Measurements from ENCODE around the gene NOS1. TPM values are rescaled to one million over a fixed set of nuclear protein-coding genes. Genes with fewer than 3 reads are reported as not detected.

NOS1 gene
- total and polyA plus RNA-seq, 11 donors: 0.01 to 0.40 (median 0.10) TPM; not detected in 1

DNA sequence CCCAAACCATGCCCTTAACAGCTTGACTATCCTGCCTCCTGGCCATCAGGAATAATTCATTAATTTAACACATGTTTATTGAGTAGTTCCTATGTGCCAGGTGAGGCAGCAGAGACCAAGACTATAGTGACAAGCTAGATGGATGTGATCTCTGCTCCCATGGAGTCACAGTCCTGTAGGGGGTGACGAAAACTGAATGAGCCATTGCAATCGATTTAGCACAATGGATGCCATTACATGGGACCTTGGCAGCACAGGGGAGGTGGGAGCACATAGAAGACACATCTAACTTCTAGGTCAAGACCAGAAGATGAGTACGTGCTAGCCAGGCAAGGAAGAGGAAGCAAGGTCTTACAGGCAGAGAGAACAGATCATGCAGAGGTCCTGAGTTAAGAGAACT is 68.7 kb downstream of the NOS1 start:
- H3K27ac ChIP-seq: no peak overlapping the region
- TF ChIP-seq POLR2A (IDR thresholded peaks at IDR 0.05) (no peak), CTCF (IDR thresholded peaks at IDR 0.05) (no peak)
- no peak for ATAC-seq
- H3K9me3 ChIP-seq: peaks cover 0 to 8% (median 0%) of the 10 kb centered on the region in 12 donors
- no peak for DNase-seq
- intact Hi-C loops (cut with DNase I): no loop called here
- 80 to 86% (median 81%) methylated on average over 3 of the region's 3 CpGs for WGBS, 4 donors
- H3K36me3 ChIP-seq: no peaks in the 10 kb centered on the region
- H3K4me3 ChIP-seq: no peak overlapping the region
- peaks cover 0 to 27% (median 4%) of the 10 kb centered on the region in 9 donors for H3K27me3 ChIP-seq
- H3K4me1 ChIP-seq: no peaks in the 10 kb centered on the region

GRCh38 chr12:117284140-117284539 is 77.3 kb downstream of the NOS1 start:
- H3K27ac ChIP-seq: no peak overlapping the region
- 71 to 81% (median 79%) methylated on average over 6 to 9 of the region's 9 CpGs for WGBS, 4 donors
- H3K27me3 ChIP-seq: peaks cover 0 to 10% (median 0%) of the 10 kb centered on the region in 9 donors
- TF ChIP-seq POLR2A (IDR thresholded peaks at IDR 0.05) (no peak), CTCF (IDR thresholded peaks at IDR 0.05) (no peak)
- DNase-seq: no peak
- no peak for ATAC-seq
- H3K4me3 ChIP-seq: no peak overlapping the region
- intact Hi-C loops (cut with DNase I): no loop called here
- no peaks in the 10 kb centered on the region for H3K4me1 ChIP-seq
- H3K36me3 ChIP-seq: no peaks in the 10 kb centered on the region
- H3K9me3 ChIP-seq: peaks cover 0 to 2% (median 0%) of the 10 kb centered on the region in 12 donors

DNA sequence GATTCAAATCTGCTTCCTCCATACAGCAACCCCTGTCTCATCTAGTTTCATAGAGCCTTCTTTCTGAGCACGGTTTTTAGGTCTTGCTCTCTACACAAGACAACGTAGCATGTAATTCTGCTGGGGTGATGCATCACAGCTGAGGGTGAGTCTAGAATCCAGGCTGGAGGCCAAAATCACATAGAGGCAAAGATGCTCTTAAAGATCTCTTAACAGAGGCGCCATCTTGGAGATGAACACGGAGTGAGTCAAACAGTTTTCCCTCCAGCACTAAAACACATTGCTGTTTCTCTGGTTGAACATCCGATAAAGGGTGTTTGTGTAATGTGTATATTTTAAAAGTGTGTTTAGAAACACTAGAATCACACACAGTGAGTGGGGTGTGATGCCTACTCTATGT is 78.9 kb downstream of the NOS1 start:
- Histone ChIP-seq H3K27ac (no peak overlapping the region), H3K36me3 (no peaks in the 10 kb centered on the region), H3K27me3 (peaks cover 0 to 23% (median 3%) of the 10 kb centered on the region in 9 donors), H3K4me3 (no peak overlapping the region), H3K9me3 (no peaks in the 10 kb centered on the region), H3K4me1 (no peaks in the 10 kb centered on the region)
- TF ChIP-seq CTCF (IDR thresholded peaks at IDR 0.05) (no peak), POLR2A (IDR thresholded peaks at IDR 0.05) (no peak)
- no peak for ATAC-seq
- no peak for DNase-seq
- intact Hi-C loops (cut with DNase I): no loop called here
- 81 to 93% (median 85%) methylated on average over 5 of the region's 5 CpGs for WGBS, 4 donors

GRCh38 chr12:117280019-117280680 is 81.3 kb downstream of the NOS1 start:
- intact Hi-C loops (cut with DNase I): no loop called here
- TF ChIP-seq POLR2A (IDR thresholded peaks at IDR 0.05) (no peak), CTCF (IDR thresholded peaks at IDR 0.05) (no peak)
- DNase-seq (no peak), ATAC-seq (no peak)
- Histone ChIP-seq H3K4me3 (no peak overlapping the region), H3K27me3 (peaks cover 0 to 28% (median 7%) of the 10 kb centered on the region in 9 donors), H3K36me3 (no peaks in the 10 kb centered on the region), H3K9me3 (no peaks in the 10 kb centered on the region), H3K4me1 (no peaks in the 10 kb centered on the region), H3K27ac (no peak overlapping the region)
- WGBS, 4 donors: 81 to 92% (median 82%) methylated on average over 8 of the region's 8 CpGs
